Suprapubic skin (tissue), 4 donors: ENCODE measurements around the gene TYSND1.

Experiments
- POLR2A ChIP-seq, 2 donors: fragments of 450-650 bp; IDR thresholded peaks; one replicate each; pipeline ENCODE4 v1.6.1; 2017; ENCODE audit warnings: antibody characterized with exemption in 2 of 2, mild to moderate bottlenecking in 2 of 2, moderate library complexity in 2 of 2
- POLR2AphosphoS5 ChIP-seq, 3 donors: sonication (generic); formaldehyde crosslinking; IDR thresholded peaks; one replicate each; pipeline ENCODE4 v1.6.1; 2017; ENCODE audit warnings: antibody characterized with exemption in 3 of 3

DNA sequence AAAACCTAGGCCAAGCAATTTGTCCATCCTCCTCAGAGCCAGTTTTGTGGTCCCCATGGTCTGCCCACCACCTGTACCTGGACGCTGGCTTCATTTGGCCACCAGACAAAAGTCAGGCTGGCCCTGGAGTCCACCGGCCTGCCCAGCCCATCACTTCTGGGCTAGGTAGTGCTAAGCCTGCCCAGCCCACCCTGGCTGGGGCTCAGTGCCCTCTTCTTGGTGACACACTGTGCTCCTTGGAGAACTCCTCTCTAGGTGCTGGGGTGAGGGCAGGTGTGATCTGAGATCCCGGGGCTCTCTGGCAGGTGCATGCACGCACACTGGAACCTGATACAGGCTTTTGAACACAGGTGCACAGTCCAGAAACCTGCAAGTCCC is 15.0 kb downstream of the TYSND1 start:
- no peak for TF ChIP-seq POLR2A (IDR thresholded peaks at IDR 0.05)
- no peak for TF ChIP-seq POLR2AphosphoS5 (IDR thresholded peaks at IDR 0.05)
